SH-SY5Y (cell line): Measurements from ENCODE around the gene POLR3E.

Experiments used
- GATA2 ChIP-seq: IDR thresholded peaks from 2 replicates; pipeline ENCODE4 v1.6.1; 2011; ENCODE audit warnings: mild to moderate bottlenecking, low read depth, low read length
- GATA3 ChIP-seq: IDR thresholded peaks from 2 replicates; pipeline ENCODE4 v1.6.1; 2011; ENCODE audit warnings: low read depth, mild to moderate bottlenecking, low read length, moderate library complexity

DNA sequence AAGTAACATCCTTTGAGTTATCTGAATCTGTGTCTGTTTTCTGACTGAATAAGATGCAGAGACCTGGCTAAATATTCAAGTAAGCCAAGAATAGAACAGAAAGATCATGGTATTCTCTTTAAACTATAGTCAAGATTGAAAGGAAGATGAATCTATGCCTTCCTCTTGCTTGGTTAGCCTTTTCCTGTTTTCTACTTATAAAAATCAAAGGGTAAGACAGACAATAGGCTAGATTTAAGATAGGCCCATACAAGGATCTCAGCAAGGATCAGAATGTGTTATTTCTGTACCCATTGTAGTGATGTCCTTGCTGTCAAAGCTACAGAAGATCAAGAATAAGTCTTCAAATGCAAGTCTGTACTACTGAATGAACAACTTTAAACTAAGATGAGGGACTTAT lies 84.2 kb downstream of the POLR3E start:
- TF ChIP-seq GATA3, result no peak
- no peak for TF ChIP-seq GATA2
